Stimulated activated CD4-positive, alpha-beta T cell treated with anti-CD3 and anti-CD28 coated beads, Interleukin-12 subunit alpha, Interleukin-12 subunit beta, amount 100 ng/mL, for 48 hours (primary cell): ENCODE data around the gene SLC24A4.

Experiments used
- DNase-seq, 3 donors: peaks; one replicate each; pipeline ENCODE4 v3.0.0-alpha.2; 2020; ENCODE audit warnings: low read depth in 2 of 3, low spot score in 1 of 3

SLC24A4 gene

GRCh38 chr14:92360651-92361370 is 37.8 kb downstream of the SLC24A4 start:
- no peak for DNase-seq

- DNase-seq: no peak
Observed at GRCh38 chr14:92362781-92363235, 39.8 kb downstream of the SLC24A4 start.

- no peak for DNase-seq
Observed at GRCh38 chr14:92366237-92366636, 43.3 kb downstream of the SLC24A4 start.

- no peak for DNase-seq
Observed at GRCh38 chr14:92368001-92368400, 45.0 kb downstream of the SLC24A4 start.

- DNase-seq: no peak
Observed at GRCh38 chr14:92369097-92369496, 46.1 kb downstream of the SLC24A4 start.

- DNase-seq: no peak
Observed at GRCh38 chr14:92372230-92372629, 49.3 kb downstream of the SLC24A4 start.

- no peak for DNase-seq
Observed at GRCh38 chr14:92373336-92373735, 50.4 kb downstream of the SLC24A4 start.

GRCh38 chr14:92380131-92380530 is 57.2 kb downstream of the SLC24A4 start:
- DNase-seq: no peak

- DNase-seq: no peak
Observed at GRCh38 chr14:92380582-92380981, 57.6 kb downstream of the SLC24A4 start.

- DNase-seq: no peak
Observed at GRCh38 chr14:92382677-92383076, 59.7 kb downstream of the SLC24A4 start.

- no peak for DNase-seq
Observed at GRCh38 chr14:92383805-92384204, 60.8 kb downstream of the SLC24A4 start.

GRCh38 chr14:92384461-92385133 is 61.6 kb downstream of the SLC24A4 start:
- DNase-seq: no peak

GRCh38 chr14:92385561-92385960 is 62.6 kb downstream of the SLC24A4 start:
- DNase-seq: no peak

GRCh38 chr14:92386165-92386564 is 63.2 kb downstream of the SLC24A4 start:
- no peak for DNase-seq

GRCh38 chr14:92386637-92387036 is 63.7 kb downstream of the SLC24A4 start:
- no peak for DNase-seq

- DNase-seq: no peak
Observed at GRCh38 chr14:92387578-92387977, 64.6 kb downstream of the SLC24A4 start.

- no peak for DNase-seq
Observed at GRCh38 chr14:92389598-92390158, 66.7 kb downstream of the SLC24A4 start.

GRCh38 chr14:92391726-92392125 is 68.8 kb downstream of the SLC24A4 start:
- no peak for DNase-seq

GRCh38 chr14:92392711-92393110 is 69.7 kb downstream of the SLC24A4 start:
- DNase-seq: no peak

GRCh38 chr14:92397150-92397952 is 74.4 kb downstream of the SLC24A4 start:
- no peak for DNase-seq

- DNase-seq: no peak
Observed at GRCh38 chr14:92397953-92398564, 75.1 kb downstream of the SLC24A4 start.
